ENCODE results near the gene SLC2A4RG. TPM values are rescaled to one million over a fixed set of nuclear protein-coding genes. Genes with fewer than 3 reads are reported as not detected.
A peak's percentile ranks its signal among the peaks of the same experiment; 100 is the strongest.

SLC2A4RG gene
- total and polyA plus RNA-seq, 2 of the 13 experiments (the other 11 are each of a cell fraction or from before 2014, with no cell fraction given), result 91.4 to 95.9 TPM

DNA sequence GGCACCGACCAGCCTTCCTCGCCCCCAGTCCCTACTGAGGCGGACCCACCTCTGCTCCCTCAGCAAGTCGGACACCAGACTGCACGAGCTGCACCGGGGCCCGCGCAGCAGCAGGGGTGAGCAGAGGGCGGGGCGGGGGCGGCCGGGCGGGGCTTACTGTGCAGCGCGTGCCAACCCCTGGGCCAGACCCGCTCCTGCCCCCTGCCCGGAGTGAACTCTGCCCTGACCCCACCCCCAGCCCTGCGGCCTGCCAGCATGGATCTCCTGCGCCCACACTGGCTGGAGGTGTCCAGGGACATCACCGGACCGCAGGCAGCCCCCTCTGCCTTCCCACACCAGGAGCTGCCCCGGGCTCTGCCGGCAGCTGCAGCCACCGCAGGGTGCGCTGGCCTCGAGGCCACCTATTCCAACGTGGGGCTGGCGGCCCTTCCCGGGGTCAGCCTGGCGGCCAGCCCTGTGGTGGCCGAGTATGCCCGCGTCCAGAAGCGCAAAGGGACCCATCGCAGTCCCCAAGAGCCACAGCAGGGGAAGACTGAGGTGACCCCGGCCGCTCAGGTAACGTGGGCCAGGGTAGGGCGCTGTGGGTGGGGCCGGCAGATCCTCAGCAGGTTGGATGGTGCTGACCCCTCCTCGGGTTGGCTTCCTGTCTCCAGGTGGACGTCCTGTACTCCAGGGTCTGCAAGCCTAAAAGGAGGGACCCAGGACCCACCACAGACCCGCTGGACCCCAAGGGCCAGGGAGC is 1.5 kb upstream of the SLC2A4RG start (continued):
- TF ChIP-seq, protein P1, sequence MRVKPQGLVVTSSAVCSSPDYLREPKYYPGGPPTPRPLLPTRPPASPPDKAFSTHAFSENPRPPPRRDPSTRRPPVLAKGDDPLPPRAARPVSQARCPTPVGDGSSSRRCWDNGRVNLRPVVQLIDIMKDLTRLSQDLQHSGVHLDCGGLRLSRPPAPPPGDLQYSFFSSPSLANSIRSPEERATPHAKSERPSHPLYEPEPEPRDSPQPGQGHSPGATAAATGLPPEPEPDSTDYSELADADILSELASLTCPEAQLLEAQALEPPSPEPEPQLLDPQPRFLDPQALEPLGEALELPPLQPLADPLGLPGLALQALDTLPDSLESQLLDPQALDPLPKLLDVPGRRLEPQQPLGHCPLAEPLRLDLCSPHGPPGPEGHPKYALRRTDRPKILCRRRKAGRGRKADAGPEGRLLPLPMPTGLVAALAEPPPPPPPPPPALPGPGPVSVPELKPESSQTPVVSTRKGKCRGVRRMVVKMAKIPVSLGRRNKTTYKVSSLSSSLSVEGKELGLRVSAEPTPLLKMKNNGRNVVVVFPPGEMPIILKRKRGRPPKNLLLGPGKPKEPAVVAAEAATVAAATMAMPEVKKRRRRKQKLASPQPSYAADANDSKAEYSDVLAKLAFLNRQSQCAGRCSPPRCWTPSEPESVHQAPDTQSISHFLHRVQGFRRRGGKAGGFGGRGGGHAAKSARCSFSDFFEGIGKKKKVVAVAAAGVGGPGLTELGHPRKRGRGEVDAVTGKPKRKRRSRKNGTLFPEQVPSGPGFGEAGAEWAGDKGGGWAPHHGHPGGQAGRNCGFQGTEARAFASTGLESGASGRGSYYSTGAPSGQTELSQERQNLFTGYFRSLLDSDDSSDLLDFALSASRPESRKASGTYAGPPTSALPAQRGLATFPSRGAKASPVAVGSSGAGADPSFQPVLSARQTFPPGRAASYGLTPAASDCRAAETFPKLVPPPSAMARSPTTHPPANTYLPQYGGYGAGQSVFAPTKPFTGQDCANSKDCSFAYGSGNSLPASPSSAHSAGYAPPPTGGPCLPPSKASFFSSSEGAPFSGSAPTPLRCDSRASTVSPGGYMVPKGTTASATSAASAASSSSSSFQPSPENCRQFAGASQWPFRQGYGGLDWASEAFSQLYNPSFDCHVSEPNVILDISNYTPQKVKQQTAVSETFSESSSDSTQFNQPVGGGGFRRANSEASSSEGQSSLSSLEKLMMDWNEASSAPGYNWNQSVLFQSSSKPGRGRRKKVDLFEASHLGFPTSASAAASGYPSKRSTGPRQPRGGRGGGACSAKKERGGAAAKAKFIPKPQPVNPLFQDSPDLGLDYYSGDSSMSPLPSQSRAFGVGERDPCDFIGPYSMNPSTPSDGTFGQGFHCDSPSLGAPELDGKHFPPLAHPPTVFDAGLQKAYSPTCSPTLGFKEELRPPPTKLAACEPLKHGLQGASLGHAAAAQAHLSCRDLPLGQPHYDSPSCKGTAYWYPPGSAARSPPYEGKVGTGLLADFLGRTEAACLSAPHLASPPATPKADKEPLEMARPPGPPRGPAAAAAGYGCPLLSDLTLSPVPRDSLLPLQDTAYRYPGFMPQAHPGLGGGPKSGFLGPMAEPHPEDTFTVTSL (CRISPR knock-in tag; IDR thresholded peaks at IDR 0.05; ENCODE audit: borderline replicate concordance), result no peak
- TF ChIP-seq RARG (CRISPR knock-in tag; IDR thresholded peaks at IDR 0.05; ENCODE audit: low read depth), result no peak; the same call in 1 of the 2 replicates
- 0 out of 2 replicates have a peak, but pooled peaks have one; percentile 93 for TF ChIP-seq ZNF354B (CRISPR knock-in tag; IDR thresholded peaks at IDR 0.05)
- TF ChIP-seq WIZ (CRISPR knock-in tag; IDR thresholded peaks at IDR 0.05), result peak; percentile 29; the same call in 1 of the 2 replicates
- TF ChIP-seq ZNF296 (CRISPR knock-in tag; conservative IDR thresholded peaks at IDR 0.05), result peak; percentile 39
- TF ChIP-seq, protein P2, sequence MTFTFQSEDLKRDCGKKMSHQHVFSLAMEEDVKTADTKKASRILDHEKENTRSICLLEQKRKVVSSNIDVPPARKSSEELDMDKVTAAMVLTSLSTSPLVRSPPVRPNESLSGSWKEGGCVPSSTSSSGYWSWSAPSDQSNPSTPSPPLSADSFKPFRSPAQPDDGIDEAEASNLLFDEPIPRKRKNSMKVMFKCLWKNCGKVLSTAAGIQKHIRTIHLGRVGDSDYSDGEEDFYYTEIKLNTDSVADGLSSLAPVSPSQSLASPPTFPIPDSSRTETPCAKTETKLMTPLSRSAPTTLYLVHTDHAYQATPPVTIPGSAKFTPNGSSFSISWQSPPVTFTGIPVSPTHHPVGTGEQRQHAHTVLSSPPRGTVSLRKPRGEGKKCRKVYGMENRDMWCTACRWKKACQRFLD (CRISPR knock-in tag; IDR thresholded peaks at IDR 0.05; ENCODE audit: borderline replicate concordance), result peak; percentile 53
- TF ChIP-seq FOXM1 (CRISPR knock-in tag; IDR thresholded peaks at IDR 0.05), result peak; percentile 64; the same call in 1 of the 2 replicates
- no peak for TF ChIP-seq ZNF460 (CRISPR knock-in tag; IDR thresholded peaks at IDR 0.05; ENCODE audit: borderline replicate concordance)
- no peak for TF ChIP-seq ZNF207 (IDR thresholded peaks at IDR 0.05; ENCODE audit: borderline replicate concordance)
- no peak; the same call in 1 of the 2 replicates for TF ChIP-seq KMT2A (CRISPR knock-in tag; IDR thresholded peaks at IDR 0.05)
- TF ChIP-seq ZNF260 (CRISPR knock-in tag; IDR thresholded peaks at IDR 0.05; ENCODE audit: borderline replicate concordance, low read depth), result 0 out of 2 replicates have a peak, but pooled peaks have one; percentile 62
- TF ChIP-seq HNRNPK (IDR thresholded peaks at IDR 0.05; ENCODE audit: low read depth, low read length, poor library complexity, severe bottlenecking), result peak; percentile 78
- peak; percentile 81 for TF ChIP-seq ESRRA (CRISPR knock-in tag; IDR thresholded peaks at IDR 0.05; ENCODE audit: low read depth)
- TF ChIP-seq CEBPB (IDR thresholded peaks at IDR 0.05; ENCODE audit: borderline replicate concordance, low read depth, low read length), result no peak
- TF ChIP-seq, protein P3, sequence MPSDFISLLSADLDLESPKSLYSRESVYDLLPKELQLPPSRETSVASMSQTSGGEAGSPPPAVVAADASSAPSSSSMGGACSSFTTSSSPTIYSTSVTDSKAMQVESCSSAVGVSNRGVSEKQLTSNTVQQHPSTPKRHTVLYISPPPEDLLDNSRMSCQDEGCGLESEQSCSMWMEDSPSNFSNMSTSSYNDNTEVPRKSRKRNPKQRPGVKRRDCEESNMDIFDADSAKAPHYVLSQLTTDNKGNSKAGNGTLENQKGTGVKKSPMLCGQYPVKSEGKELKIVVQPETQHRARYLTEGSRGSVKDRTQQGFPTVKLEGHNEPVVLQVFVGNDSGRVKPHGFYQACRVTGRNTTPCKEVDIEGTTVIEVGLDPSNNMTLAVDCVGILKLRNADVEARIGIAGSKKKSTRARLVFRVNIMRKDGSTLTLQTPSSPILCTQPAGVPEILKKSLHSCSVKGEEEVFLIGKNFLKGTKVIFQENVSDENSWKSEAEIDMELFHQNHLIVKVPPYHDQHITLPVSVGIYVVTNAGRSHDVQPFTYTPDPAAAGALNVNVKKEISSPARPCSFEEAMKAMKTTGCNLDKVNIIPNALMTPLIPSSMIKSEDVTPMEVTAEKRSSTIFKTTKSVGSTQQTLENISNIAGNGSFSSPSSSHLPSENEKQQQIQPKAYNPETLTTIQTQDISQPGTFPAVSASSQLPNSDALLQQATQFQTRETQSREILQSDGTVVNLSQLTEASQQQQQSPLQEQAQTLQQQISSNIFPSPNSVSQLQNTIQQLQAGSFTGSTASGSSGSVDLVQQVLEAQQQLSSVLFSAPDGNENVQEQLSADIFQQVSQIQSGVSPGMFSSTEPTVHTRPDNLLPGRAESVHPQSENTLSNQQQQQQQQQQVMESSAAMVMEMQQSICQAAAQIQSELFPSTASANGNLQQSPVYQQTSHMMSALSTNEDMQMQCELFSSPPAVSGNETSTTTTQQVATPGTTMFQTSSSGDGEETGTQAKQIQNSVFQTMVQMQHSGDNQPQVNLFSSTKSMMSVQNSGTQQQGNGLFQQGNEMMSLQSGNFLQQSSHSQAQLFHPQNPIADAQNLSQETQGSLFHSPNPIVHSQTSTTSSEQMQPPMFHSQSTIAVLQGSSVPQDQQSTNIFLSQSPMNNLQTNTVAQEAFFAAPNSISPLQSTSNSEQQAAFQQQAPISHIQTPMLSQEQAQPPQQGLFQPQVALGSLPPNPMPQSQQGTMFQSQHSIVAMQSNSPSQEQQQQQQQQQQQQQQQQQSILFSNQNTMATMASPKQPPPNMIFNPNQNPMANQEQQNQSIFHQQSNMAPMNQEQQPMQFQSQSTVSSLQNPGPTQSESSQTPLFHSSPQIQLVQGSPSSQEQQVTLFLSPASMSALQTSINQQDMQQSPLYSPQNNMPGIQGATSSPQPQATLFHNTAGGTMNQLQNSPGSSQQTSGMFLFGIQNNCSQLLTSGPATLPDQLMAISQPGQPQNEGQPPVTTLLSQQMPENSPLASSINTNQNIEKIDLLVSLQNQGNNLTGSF (CRISPR knock-in tag; IDR thresholded peaks at IDR 0.05), result peak; percentile 47
- TF ChIP-seq LBX2 (CRISPR knock-in tag; IDR thresholded peaks at IDR 0.05; ENCODE audit: borderline replicate concordance), result no peak

Measured in HepG2 (cell line).